Ovary (tissue), 9 donors: ENCODE data around the gene RBM3. TPM values are rescaled to one million over a fixed set of nuclear protein-coding genes. Genes with fewer than 3 reads are reported as not detected.

Experiments used
- DNase-seq, 5 donors: peaks; one replicate each; pipeline ENCODE4 v3.0.0-alpha.2; 2019 to 2020
- H3K27ac ChIP-seq, 2 donors: fragments of 200-600 bp; one replicate each; pipeline versions ENCODE4 v1.5.1 to v1.8.0; 2019 to 2022
- H3K27me3 ChIP-seq: fragments of 200-600 bp; one replicate; pipeline ENCODE4 v1.8.0; 2022
- H3K36me3 ChIP-seq: fragments of 200-600 bp; sonication (generic); one replicate; pipeline ENCODE4 v1.5.1; 2019
- H3K4me1 ChIP-seq: one replicate; pipeline ENCODE4 v1.8.1; 2013; ENCODE audit warnings: mild to moderate bottlenecking, moderate library complexity; ENCODE audit not compliant: insufficient read depth
- H3K4me3 ChIP-seq: fragments of 200-600 bp; sonication (generic); one replicate; pipeline ENCODE4 v1.5.1; 2017
- H3K9me3 ChIP-seq, 2 donors: fragments of 200-600 bp in 1 of 2; sonication (generic) in 1 of 2; one replicate each; pipeline versions ENCODE4 v1.5.1 to v1.8.1; 2013 to 2019; ENCODE audit warnings: mild to moderate bottlenecking in 1 of 2, moderate library complexity in 1 of 2
- EP300 ChIP-seq: sonication (generic); formaldehyde crosslinking; IDR thresholded peaks from one replicate; pipeline ENCODE4 v1.6.1; 2017; ENCODE audit warnings: antibody characterized with exemption
- POLR2A ChIP-seq: fragments of 450-650 bp; IDR thresholded peaks from one replicate; pipeline ENCODE4 v1.6.1; 2017; ENCODE audit warnings: antibody characterized with exemption, mild to moderate bottlenecking, moderate library complexity
- WGBS, 3 donors: extraction: QIAGEN DNeasy Blood & Tissue Kit in 1 of 3; methylation state at CpG; one replicate each; pipeline versions ENCODE4 v1.1.5 to v1.1.7; 2013 to 2017; 5-methylcytosine and 5-hydroxymethylcytosine counted together
- intact Hi-C, 4 donors: fragments of 100-400 bp; cut with DNase I; formaldehyde crosslinking; loops; one replicate each; pipeline versions ENCODE4 v1.11.0 to v1.15.1; 2022 to 2023
- polyA plus RNA-seq, 2 donors: library from polyadenylated mRNA; stranded (reverse); fragments of 200-250 nt in 1 of 2; fragments of 350-450 nt in 1 of 2; fragmentation: Illumina TruSeq in 1 of 2; extraction: RNeasy Lipid Tissue Mini Kit (QIAGEN cat#74804) in 1 of 2; gene quantifications; one replicate each; pipeline ENCODE4 v1.2.3, GENCODE V29; 2013 to 2014
- total RNA-seq, 7 donors: library from RNA; depleted of rRNA in 2 of 7; stranded (reverse); fragments of >200 nt in 2 of 7; fragmentation: NEBNext Ultra II Directional in 3 of 7; extraction: Animal tissue kit (Norgen Biotek cat#: 25700) in 3 of 7; gene quantifications; one replicate each; pipeline versions ENCODE4 v1.1.0 to v1.2.4, GENCODE V29; 2016 to 2023
- TF ChIP-seq, protein P1 (sequence below), 3 donors: fragments of 450-650 bp in 2 of 3; fragments of 200-600 bp in 1 of 3; IDR thresholded peaks; one replicate each; pipeline versions ENCODE4 v1.5.1 to v1.8.0; 2016 to 2022; ENCODE audit warnings: antibody characterized with exemption in 3 of 3, mild to moderate bottlenecking in 1 of 3
- donor health status: DM: no; HTN: no; CAD: no; lungs with moderate emphysema.
- donor health status: DM: no; HTN: no; CAD: no.
- donor health status: Bipolar disorder and iron deficiency.
- donor health status: DM: yes; HTN: yes; CAD: no.
- donor health status: DM: no; HTN: no; CAD: no.
- donor health status: DM: yes; HTN: yes; CAD: no.

The RBM3 gene
- total and polyA plus RNA-seq, 9 donors: 103 to 421 (median 153) TPM

DNA sequence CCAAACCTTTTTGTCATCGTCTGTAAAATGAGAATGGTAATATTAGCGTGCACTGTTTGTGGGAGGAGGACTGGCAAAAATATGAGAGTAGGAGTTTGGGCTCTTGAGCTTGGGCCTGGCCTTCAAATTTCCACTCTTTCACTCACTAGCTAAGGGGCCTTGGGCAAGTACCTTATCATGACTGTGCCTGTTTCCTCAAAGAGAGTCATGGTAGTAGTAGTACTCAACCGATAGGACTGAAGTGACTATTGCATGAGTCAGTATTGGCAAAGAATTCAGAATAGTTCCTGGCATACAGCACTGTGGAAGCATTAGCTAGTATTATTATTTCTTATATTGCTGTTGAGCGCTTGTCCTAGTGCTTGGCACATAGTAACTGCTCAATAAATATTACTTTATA is 16.0 kb upstream of the RBM3 start:
- H3K27ac ChIP-seq: no peak overlapping the region
- WGBS, 3 donors: 63 to 74% (median 70%) methylated on average over 4 of the region's 4 CpGs
- no peaks in the 10 kb centered on the region for H3K27me3 ChIP-seq
- no peak for DNase-seq
- TF ChIP-seq, protein P1, sequence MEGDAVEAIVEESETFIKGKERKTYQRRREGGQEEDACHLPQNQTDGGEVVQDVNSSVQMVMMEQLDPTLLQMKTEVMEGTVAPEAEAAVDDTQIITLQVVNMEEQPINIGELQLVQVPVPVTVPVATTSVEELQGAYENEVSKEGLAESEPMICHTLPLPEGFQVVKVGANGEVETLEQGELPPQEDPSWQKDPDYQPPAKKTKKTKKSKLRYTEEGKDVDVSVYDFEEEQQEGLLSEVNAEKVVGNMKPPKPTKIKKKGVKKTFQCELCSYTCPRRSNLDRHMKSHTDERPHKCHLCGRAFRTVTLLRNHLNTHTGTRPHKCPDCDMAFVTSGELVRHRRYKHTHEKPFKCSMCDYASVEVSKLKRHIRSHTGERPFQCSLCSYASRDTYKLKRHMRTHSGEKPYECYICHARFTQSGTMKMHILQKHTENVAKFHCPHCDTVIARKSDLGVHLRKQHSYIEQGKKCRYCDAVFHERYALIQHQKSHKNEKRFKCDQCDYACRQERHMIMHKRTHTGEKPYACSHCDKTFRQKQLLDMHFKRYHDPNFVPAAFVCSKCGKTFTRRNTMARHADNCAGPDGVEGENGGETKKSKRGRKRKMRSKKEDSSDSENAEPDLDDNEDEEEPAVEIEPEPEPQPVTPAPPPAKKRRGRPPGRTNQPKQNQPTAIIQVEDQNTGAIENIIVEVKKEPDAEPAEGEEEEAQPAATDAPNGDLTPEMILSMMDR (IDR thresholded peaks at IDR 0.05): no peak
- no peak for TF ChIP-seq EP300
- no peak for TF ChIP-seq POLR2A
- H3K4me3 ChIP-seq: no peak overlapping the region
- no peaks in the 10 kb centered on the region for H3K4me1 ChIP-seq
- no peaks in the 10 kb centered on the region for H3K36me3 ChIP-seq
- intact Hi-C loops: loop anchor here in 1 of 4 donors (10.0 kb wide), 1 partner anchor 473 kb away; no protein-coding TSS in a partner anchor
- H3K9me3 ChIP-seq: no peaks in the 10 kb centered on the region

DNA sequence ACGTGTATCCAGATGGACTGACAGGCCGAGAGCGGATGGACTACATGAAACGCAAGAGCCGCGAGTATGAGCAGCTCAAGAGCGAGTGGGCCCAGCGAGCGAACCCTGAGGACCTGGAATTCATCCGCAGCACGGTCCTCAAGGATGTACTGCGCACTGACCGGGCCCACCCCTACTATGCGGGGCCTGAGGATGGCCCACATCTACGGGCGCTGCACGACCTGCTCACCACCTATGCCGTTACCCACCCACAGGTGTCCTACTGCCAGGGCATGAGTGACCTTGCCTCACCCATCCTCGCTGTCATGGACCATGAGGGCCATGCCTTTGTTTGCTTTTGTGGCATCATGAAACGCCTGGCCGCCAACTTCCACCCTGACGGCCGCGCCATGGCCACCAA is 14.6 kb upstream of the RBM3 start:
- Histone ChIP-seq H3K4me1 (no peaks in the 10 kb centered on the region), H3K9me3 (no peaks in the 10 kb centered on the region), H3K4me3 (no peak overlapping the region), H3K27ac (no peak overlapping the region), H3K36me3 (no peaks in the 10 kb centered on the region), H3K27me3 (no peaks in the 10 kb centered on the region)
- DNase-seq: peak in 1 of 5 donors; percentile 29
- TF ChIP-seq EP300 (no peak), POLR2A (no peak)
- TF ChIP-seq, protein P1 (IDR thresholded peaks at IDR 0.05): no peak
- intact Hi-C loops: loop anchor here in 1 of 4 donors (10.0 kb wide), 1 partner anchor 475 kb away; no protein-coding TSS in a partner anchor
- WGBS, 3 donors: 92 to 94% (median 93%) methylated on average over 24 of the region's 24 CpGs

DNA sequence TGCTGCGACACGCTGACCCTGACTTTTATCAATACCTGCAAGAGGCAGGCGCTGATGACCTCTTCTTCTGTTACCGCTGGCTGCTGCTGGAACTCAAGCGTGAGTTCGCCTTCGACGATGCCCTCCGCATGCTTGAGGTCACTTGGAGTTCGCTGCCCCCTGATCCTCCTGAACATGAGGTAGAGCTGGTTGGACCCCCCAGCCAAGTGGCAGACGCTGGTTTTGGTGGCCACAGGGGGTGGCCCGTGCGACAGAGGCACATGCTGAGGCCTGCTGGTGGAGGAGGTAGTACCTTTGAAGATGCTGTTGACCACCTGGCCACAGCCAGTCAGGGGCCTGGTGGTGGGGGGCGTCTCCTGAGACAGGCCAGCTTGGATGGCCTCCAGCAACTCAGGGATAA is 14.2 kb upstream of the RBM3 start:
- H3K27me3 ChIP-seq: no peaks in the 10 kb centered on the region
- no peaks in the 10 kb centered on the region for H3K36me3 ChIP-seq
- DNase-seq: peak in 1 of 5 donors; percentile 21
- no peaks in the 10 kb centered on the region for H3K4me1 ChIP-seq
- no peak overlapping the region for H3K27ac ChIP-seq
- no peaks in the 10 kb centered on the region for H3K9me3 ChIP-seq
- H3K4me3 ChIP-seq: no peak overlapping the region
- 85 to 90% (median 89%) methylated on average over 14 of the region's 14 CpGs for WGBS, 3 donors
- TF ChIP-seq EP300: no peak
- TF ChIP-seq POLR2A: no peak
- TF ChIP-seq, protein P1 (IDR thresholded peaks at IDR 0.05): no peak
- intact Hi-C loops: no loop called here

DNA sequence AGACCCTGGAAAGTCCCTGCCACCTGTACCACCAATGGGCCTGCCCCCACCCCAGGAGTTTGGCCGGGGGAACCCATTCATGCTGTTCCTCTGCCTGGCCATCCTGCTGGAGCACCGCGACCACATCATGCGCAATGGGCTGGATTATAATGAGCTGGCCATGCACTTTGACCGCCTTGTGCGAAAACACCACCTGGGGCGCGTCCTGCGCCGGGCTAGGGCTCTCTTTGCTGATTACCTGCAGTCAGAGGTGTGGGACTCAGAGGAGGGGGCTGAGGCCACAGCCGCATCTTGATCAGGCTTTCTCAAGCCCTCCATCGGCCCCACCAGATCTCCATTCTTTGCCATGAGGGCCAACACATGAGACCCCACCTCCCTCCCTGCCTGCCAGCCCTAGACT is 13.6 kb upstream of the RBM3 start:
- 89 to 95% (median 91%) methylated on average over 12 of the region's 12 CpGs for WGBS, 3 donors
- no peak overlapping the region for H3K27ac ChIP-seq
- no peak overlapping the region for H3K4me3 ChIP-seq
- no peaks in the 10 kb centered on the region for H3K27me3 ChIP-seq
- intact Hi-C loops: no loop called here
- H3K4me1 ChIP-seq: no peaks in the 10 kb centered on the region
- peak in 1 of 5 donors; percentile 28 for DNase-seq
- H3K9me3 ChIP-seq: no peaks in the 10 kb centered on the region
- TF ChIP-seq, protein P1 (IDR thresholded peaks at IDR 0.05): no peak
- no peak for TF ChIP-seq EP300
- TF ChIP-seq POLR2A: no peak
- no peaks in the 10 kb centered on the region for H3K36me3 ChIP-seq
